ENCODE data around the gene C13orf46.
"Not testable (repeated sequence)": the region's sequence is repeated elsewhere in the genome, so short reads cannot be mapped to it uniquely, and the experiment has no call there.

The C13orf46 gene

DNA sequence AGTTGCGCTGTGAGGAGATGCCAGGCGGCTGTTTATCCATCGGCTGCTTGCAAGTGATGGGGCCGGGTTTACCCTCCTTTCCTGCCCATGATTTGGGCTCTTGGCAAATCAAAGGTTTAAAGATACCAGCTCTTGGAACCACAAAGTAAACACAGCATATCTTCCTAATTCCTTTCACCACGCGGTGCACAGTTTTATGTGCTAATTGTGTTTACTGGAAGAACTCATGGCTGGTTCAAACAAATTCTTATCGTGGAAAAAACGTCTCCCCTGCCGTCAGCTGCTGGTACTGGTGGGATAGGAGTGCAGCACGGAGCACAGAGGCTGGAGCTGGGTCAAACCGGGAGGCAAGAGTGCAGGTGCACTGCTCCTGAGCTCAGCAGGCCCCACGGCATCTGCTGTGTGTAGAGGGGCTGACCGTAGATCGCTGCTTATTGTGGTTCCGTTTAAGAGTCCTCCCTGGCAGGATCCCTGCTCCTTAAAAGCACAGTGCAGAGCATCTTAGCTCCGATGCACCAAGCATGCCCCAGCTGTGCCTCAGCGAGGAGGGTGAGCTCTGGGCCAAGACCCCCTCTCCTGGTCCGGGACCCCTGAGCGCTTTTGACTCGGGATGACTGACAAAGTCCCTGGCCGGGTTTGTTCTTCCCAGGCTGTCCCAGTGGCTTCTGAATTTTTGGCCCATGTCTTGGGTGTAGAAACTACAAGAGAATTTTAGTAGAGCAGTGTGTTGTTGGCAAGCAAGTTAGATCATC lies 58.7 kb downstream of the C13orf46 start:
- FAIRE-seq = no peak
- DNase-seq (ENCODE audit: insufficient read length, low spot score) = no peak
- TF ChIP-seq POLR2A (IDR thresholded peaks at IDR 0.05; ENCODE audit: low read depth, low read length) (no peak), POLR2AphosphoS5 (IDR thresholded peaks at IDR 0.05; ENCODE audit: low read depth, low read length) (no peak), TAF1 (IDR thresholded peaks at IDR 0.05; ENCODE audit: low read depth, low read length) (no peak), PAX5 (IDR thresholded peaks at IDR 0.05; ENCODE audit: insufficient read depth, low read length, severe bottlenecking) (no peak), SPI1 (IDR thresholded peaks at IDR 0.05; ENCODE audit: low read depth, low read length) (no peak), POU2F2 (IDR thresholded peaks at IDR 0.05; ENCODE audit: low read depth, low read length) (no peak)

DNA sequence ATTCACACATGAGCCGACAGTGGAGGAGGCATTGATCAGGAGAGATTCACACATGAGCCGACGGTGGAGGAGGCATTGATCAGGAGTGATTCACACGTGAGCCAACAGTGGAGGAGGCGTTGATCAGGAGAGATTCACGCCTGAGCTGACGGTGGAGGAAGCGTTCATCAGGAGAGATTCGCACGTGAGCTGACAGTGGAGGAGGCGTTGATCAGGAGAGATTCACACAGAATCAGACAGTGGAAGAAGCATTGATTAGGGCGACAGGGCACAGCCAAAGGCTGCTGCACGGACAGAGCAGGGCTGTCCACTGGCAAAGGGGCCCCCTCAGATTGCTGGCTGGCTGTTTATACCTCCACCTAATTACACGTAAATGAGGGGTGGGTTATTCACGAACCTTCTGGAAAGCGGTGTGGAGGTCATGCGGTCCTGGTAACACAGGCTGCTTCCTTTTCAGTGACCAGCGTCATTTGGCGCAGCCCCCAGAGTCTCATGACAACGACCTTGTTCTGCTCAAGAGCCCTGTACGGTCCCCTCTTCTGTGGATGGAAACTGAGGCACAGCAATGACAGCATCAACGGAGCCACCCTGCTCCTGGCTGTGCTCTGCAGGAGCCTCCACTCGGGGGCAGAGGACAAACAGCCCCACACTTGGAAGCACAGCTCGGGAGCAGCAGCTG lies 59.4 kb downstream of the C13orf46 start:
- TF ChIP-seq POLR2A (IDR thresholded peaks at IDR 0.05; ENCODE audit: low read depth, low read length) = no peak
- TF ChIP-seq POU2F2 (IDR thresholded peaks at IDR 0.05; ENCODE audit: low read depth, low read length) = no peak
- no peak for TF ChIP-seq PAX5 (IDR thresholded peaks at IDR 0.05; ENCODE audit: insufficient read depth, low read length, severe bottlenecking)
- no peak for TF ChIP-seq SPI1 (IDR thresholded peaks at IDR 0.05; ENCODE audit: low read depth, low read length)
- no peak for TF ChIP-seq POLR2AphosphoS5 (IDR thresholded peaks at IDR 0.05; ENCODE audit: low read depth, low read length)
- DNase-seq (ENCODE audit: insufficient read length, low spot score) = no peak
- no peak for FAIRE-seq

DNA sequence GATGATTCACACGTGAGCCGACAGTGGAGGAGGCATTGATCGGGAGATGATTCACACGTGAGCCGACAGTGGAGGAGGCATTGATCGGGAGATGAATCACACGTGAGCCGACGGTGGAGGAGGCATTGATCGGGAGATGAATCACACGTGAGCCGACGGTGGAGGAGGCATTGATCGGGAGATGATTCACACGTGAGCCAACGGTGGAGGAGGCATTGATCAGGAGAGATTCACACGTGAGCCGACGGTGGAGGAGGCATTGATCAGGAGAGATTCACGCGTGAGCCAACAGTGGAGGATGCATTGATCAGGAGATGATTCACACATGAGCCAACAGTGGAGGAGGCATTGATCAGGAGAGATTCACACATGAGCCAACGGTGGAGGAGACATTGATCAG lies 60.0 kb downstream of the C13orf46 start:
- not testable (repeated sequence) for DNase-seq (ENCODE audit: insufficient read length, low spot score)
- peak; percentile 47 for FAIRE-seq

DNA sequence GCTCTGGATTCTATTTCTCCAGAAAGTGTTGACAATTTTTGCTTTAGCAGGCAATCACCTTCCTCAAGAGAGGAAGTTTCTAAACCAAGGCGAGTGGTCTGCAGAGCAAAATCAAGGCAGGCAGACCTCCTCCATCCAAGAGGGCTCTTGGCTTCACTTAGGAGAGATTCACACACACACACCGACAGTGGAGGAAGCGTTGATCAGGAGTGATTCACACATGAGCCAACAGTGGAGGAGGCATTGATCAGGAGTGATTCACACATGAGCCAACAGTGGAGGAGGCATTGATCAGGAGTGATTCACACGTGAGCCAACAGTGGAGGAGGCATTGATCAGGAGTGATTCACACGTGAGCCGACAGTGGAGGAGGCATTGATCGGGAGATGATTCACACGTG lies 60.5 kb downstream of the C13orf46 start:
- FAIRE-seq; DNase-seq (ENCODE audit: insufficient read length, low spot score): not testable (repeated sequence)

DNA sequence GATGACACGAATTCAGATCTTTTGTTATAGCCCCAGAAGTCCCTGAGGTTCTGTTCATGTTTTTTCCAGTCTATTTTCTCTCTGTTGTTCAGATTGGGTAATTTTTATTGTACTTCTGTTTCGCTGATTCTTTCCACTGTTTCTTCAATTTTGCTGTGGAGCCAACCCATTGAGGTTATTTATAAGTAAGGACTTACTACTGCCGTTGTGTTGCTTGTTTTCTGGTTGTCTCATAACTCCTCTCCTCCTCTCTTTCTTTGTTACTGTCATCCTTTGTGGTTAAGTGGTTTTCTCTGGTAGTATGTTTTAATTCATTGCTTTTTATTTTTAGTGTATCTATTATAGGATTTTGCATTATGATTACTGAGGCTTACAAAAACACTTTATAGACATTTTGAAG lies 61.3 kb downstream of the C13orf46 start:
- no peak for TF ChIP-seq POLR2AphosphoS5 (IDR thresholded peaks at IDR 0.05; ENCODE audit: low read depth, low read length)
- TF ChIP-seq POLR2A (IDR thresholded peaks at IDR 0.05; ENCODE audit: low read depth, low read length) = no peak
- TF ChIP-seq POU2F2 (IDR thresholded peaks at IDR 0.05; ENCODE audit: low read depth, low read length) = no peak
- TF ChIP-seq SPI1 (IDR thresholded peaks at IDR 0.05; ENCODE audit: low read depth, low read length) = no peak
- TF ChIP-seq TAF1 (IDR thresholded peaks at IDR 0.05; ENCODE audit: low read depth, low read length) = no peak
- TF ChIP-seq PAX5 (IDR thresholded peaks at IDR 0.05; ENCODE audit: insufficient read depth, low read length, severe bottlenecking) = no peak

DNA sequence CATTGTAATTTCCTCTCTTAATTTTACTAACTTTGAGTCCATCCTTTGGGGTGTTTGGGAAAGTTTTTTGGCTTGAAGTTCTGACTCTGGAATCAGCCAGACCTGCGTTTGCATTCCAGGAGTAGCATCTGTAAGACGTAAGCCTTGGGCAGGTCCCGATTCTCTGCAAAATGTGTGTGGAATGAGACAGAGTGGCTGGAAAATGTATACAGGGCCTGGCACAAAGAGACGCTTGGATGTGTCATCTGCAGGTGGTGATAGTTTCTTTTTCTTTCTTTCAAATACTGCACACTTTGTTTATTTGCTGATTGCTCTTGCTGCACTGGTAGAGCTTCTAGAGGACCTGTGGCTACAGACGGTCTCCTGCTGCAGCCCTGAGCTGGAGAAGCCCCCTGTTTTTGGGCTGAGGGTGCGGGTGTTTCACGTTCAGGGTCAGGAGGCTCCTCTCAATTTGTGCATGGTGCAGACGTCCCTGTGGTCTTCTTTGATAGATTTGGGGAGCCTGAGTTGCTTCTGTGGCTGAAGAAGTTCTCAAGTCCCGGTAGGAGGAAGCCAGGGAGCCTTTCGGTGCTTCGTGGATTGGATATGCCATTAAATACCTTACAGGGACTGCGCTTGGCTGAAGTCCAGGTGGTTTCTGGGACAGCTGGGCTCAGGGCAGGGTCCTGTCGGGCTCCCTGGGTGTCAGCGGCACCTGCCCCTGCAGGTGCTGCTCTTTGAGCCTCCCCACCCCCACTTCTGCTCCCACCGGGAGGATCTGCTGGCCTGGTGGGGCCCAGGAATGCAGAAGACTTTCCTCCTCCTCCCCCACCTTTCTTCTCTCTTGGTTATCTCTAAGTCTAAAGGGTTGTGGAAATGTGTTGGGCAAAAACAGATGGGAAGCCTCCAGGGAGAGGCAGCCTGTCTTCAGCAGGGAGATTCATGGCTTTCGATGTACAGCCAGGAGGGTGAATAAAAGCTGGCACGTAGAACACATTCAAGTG lies 66.0 kb downstream of the C13orf46 start:
- TF ChIP-seq PAX5 (IDR thresholded peaks at IDR 0.05; ENCODE audit: insufficient read depth, low read length, severe bottlenecking) (no peak), POLR2AphosphoS5 (IDR thresholded peaks at IDR 0.05; ENCODE audit: low read depth, low read length) (no peak), POLR2A (IDR thresholded peaks at IDR 0.05; ENCODE audit: low read depth, low read length) (no peak), SPI1 (IDR thresholded peaks at IDR 0.05; ENCODE audit: low read depth, low read length) (no peak), TAF1 (IDR thresholded peaks at IDR 0.05; ENCODE audit: low read depth, low read length) (no peak), POU2F2 (IDR thresholded peaks at IDR 0.05; ENCODE audit: low read depth, low read length) (no peak)
- FAIRE-seq = no peak
- no peak for DNase-seq (ENCODE audit: insufficient read length, low spot score)

More for the DNA sequence above, 61.3 kb downstream of the C13orf46 start:
- DNase-seq (ENCODE audit: insufficient read length, low spot score) (no peak), FAIRE-seq (no peak)

DNA sequence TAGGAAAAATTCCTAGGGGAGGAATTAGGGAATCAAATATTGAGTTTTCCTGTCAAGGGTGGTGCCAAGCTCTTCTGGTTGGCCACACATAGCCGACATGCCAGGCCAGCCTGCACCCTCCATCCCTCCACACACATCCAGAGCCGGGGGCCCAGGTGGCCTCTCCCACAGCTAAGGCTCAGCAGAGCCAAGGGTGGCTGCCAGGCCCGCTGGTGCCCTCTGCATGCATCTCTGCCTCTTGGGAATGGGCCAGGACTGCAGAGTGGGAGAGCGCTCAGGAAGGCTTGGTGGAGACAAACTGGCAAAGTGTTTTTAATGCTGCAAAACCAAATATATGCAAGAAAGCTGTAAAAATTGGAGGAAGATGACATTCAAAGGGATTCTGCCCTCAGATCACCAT lies 67.3 kb downstream of the C13orf46 start:
- FAIRE-seq (no peak), DNase-seq (ENCODE audit: insufficient read length, low spot score) (no peak)
- TF ChIP-seq POU2F2 (IDR thresholded peaks at IDR 0.05; ENCODE audit: low read depth, low read length) (no peak), POLR2AphosphoS5 (IDR thresholded peaks at IDR 0.05; ENCODE audit: low read depth, low read length) (no peak), TAF1 (IDR thresholded peaks at IDR 0.05; ENCODE audit: low read depth, low read length) (no peak), PAX5 (IDR thresholded peaks at IDR 0.05; ENCODE audit: insufficient read depth, low read length, severe bottlenecking) (no peak)

DNA sequence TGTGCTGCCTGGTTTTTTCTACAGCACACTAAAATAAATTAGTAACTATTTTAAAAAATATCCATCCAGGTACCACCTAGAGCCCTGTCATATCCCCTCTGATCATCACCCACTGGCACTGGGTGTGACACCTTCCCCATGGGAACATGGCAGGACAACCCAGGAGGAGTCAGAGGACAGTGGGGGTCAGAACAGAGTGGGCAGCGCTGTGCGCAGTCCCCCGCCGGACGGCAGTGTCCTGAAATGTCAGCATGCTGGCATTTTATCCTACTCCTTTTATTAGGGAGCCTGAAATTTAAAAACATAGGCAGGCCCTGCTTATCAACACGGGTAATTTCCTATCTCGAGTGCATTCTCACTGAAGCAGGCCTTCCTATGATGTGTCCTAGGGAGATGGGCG lies 67.9 kb downstream of the C13orf46 start:
- TF ChIP-seq SPI1 (IDR thresholded peaks at IDR 0.05; ENCODE audit: low read depth, low read length) (no peak), POLR2A (IDR thresholded peaks at IDR 0.05; ENCODE audit: low read depth, low read length) (no peak), POLR2AphosphoS5 (IDR thresholded peaks at IDR 0.05; ENCODE audit: low read depth, low read length) (no peak), TAF1 (IDR thresholded peaks at IDR 0.05; ENCODE audit: low read depth, low read length) (no peak), PAX5 (IDR thresholded peaks at IDR 0.05; ENCODE audit: insufficient read depth, low read length, severe bottlenecking) (no peak), POU2F2 (IDR thresholded peaks at IDR 0.05; ENCODE audit: low read depth, low read length) (no peak)
- DNase-seq (ENCODE audit: insufficient read length, low spot score) = no peak
- FAIRE-seq = no peak

DNA sequence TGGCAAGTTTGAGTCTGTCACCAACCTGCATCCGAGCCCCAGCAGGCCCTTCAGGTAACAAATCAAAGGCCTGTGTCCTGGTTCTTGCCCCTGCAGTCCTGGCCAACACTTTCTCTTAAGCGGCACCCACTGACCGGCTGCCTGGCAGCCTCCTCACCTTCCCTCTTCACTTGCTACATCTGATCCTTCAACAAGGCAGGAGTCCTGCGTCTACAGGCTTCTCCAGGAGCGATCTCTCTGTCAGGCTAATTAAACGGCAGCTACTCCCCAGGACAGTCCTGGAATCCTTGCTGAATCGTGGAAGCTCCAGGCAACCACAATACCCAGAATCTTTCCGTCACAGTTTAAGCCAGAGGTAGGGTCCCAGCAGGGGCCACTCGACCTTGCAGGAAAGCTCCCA lies 68.9 kb downstream of the C13orf46 start:
- TF ChIP-seq POLR2AphosphoS5 (IDR thresholded peaks at IDR 0.05; ENCODE audit: low read depth, low read length) (no peak), PAX5 (IDR thresholded peaks at IDR 0.05; ENCODE audit: insufficient read depth, low read length, severe bottlenecking) (no peak), TAF1 (IDR thresholded peaks at IDR 0.05; ENCODE audit: low read depth, low read length) (no peak), POU2F2 (IDR thresholded peaks at IDR 0.05; ENCODE audit: low read depth, low read length) (no peak), POLR2A (IDR thresholded peaks at IDR 0.05; ENCODE audit: low read depth, low read length) (no peak), SPI1 (IDR thresholded peaks at IDR 0.05; ENCODE audit: low read depth, low read length) (no peak)
- no peak for DNase-seq (ENCODE audit: insufficient read length, low spot score)
- no peak for FAIRE-seq

Data from GM12891 (cell line).